CD4-positive, CD25-positive, alpha-beta regulatory T cell (primary cell): Measurements from ENCODE around the gene CUL3. TPM values are rescaled to one million over a fixed set of nuclear protein-coding genes. Genes with fewer than 3 reads are reported as not detected.

Source experiments
- polyA plus RNA-seq, 4 donors: library from polyadenylated mRNA; unstranded; fragments of 300-500 nt; fragmentation: Illumina TruSeq; gene quantifications; one replicate each; pipeline ENCODE4 v1.2.3, GENCODE V29; 2021
- total RNA-seq: library from RNA; stranded (reverse); gene quantifications from one replicate; pipeline ENCODE4 v1.2.3, GENCODE V29; 2022

The CUL3 gene
- total and polyA plus RNA-seq, 5 donors from 2014 or later: 26.1 to 139 (median 43.6) TPM

Other genes starting within 250 kb of the CUL3 start
- 5.2 TPM for gene FAM124B, start 183.3 kb downstream of the CUL3 start, total RNA-seq
- 1 to 10 TPM; 1.6 to 4.2 (median 2.9) TPM for gene FAM124B, start 183.3 kb downstream of the CUL3 start, polyA plus RNA-seq
- gene CCDC195, start 131.0 kb upstream of the CUL3 start, total RNA-seq: not detected
- not detected for gene CCDC195, start 131.0 kb upstream of the CUL3 start, polyA plus RNA-seq